A673 (cell line): Measurements from ENCODE around the gene SUMO3. TPM values are rescaled to one million over a fixed set of nuclear protein-coding genes. Genes with fewer than 3 reads are reported as not detected.

Source experiments
- BruUV-seq: library from RNA; stranded (reverse); fragments of 400-500 nt; replicated peaks from 2 replicates; lab custom pipeline; 2021; lab: Mats Ljungman, UMichigan
- CTCF ChIA-PET: fragments of 300-600 bp; sonication (Branson Sonifier 250); formaldehyde crosslinking; loops from one replicate; lab custom pipeline; 2022; ENCODE audit warnings: antibody characterized with exemption; lab: Charles Lee
- POLR2A ChIA-PET: fragments of 300-600 bp; sonication (Branson Sonifier 250); formaldehyde crosslinking; loops from one replicate; lab custom pipeline; 2022; ENCODE audit warnings: antibody characterized with exemption; ENCODE audit not compliant: low non-redundant PET; lab: Charles Lee
- DNase-seq: peaks from one replicate; pipeline ENCODE4 v3.0.0-alpha.2; 2015; ENCODE audit warnings: low spot score
- H3K27ac ChIP-seq: fragments of 200-600 bp; sonication (generic); 2 replicates; pipeline ENCODE4 v1.5.1; 2016; ENCODE audit warnings: mixed run types, low read depth, mild to moderate bottlenecking, mixed read lengths, antibody characterized with exemption, low read length; ENCODE audit not compliant: poor library complexity, severe bottlenecking
- H3K27me3 ChIP-seq: fragments of 200-600 bp; sonication (generic); replicated peaks from 2 replicates; pipeline ENCODE4 v1.6.1; 2017; ENCODE audit warnings: mixed run types, low read depth, mild to moderate bottlenecking, mixed read lengths, antibody characterized with exemption, low read length; ENCODE audit not compliant: insufficient read depth, poor library complexity
- H3K36me3 ChIP-seq: fragments of 200-600 bp; sonication (generic); 2 replicates; pipeline ENCODE4 v1.6.1; 2016; ENCODE audit warnings: mixed run types, mild to moderate bottlenecking, mixed read lengths, antibody characterized with exemption, low read length; ENCODE audit not compliant: insufficient read depth, poor library complexity, severe bottlenecking
- H3K4me1 ChIP-seq: fragments of 200-600 bp; sonication (generic); 2 replicates; pipeline ENCODE4 v1.6.1; 2017; ENCODE audit warnings: mixed run types, mild to moderate bottlenecking, mixed read lengths, antibody characterized with exemption, low read length; ENCODE audit not compliant: insufficient read depth, poor library complexity, severe bottlenecking
- H3K4me3 ChIP-seq: fragments of 200-600 bp; sonication (generic); 2 replicates; pipeline ENCODE4 v1.5.1; 2016; ENCODE audit warnings: low read depth, mixed run types, mild to moderate bottlenecking, mixed read lengths, low read length; ENCODE audit not compliant: poor library complexity, severe bottlenecking
- H3K9me3 ChIP-seq: fragments of 200-600 bp; sonication (generic); 2 replicates; pipeline ENCODE4 v1.6.1; 2016; ENCODE audit warnings: mixed run types, low read depth, mild to moderate bottlenecking, mixed read lengths, antibody characterized with exemption, low read length; ENCODE audit not compliant: poor library complexity, severe bottlenecking
- EZH2 ChIP-seq: fragments of 200-600 bp; sonication (generic); IDR thresholded peaks from 2 replicates; pipeline ENCODE4 v1.6.1; 2017; ENCODE audit warnings: borderline replicate concordance, low read depth, mild to moderate bottlenecking, mixed read lengths, antibody characterized with exemption, low read length; ENCODE audit not compliant: poor library complexity, severe bottlenecking
- intact Hi-C: fragments of 100-400 bp; cut with micrococcal nuclease; formaldehyde crosslinking; loops from one replicate; pipeline ENCODE4 v1.10.0; 2022; ENCODE audit not compliant: unreplicated experiment
- total RNA-seq: library from RNA; stranded (reverse); gene quantifications from 2 replicates; pipeline ENCODE4 v1.2.3, GENCODE V29; 2021
- TF ChIP-seq, protein P1 (sequence below): fragments of 300-800, 200-600 bp; sonication (generic); conservative IDR thresholded peaks from 2 replicates; pipeline ENCODE4 v1.5.1; 2017; ENCODE audit warnings: low read depth, mild to moderate bottlenecking, antibody characterized with exemption, low read length, moderate library complexity, mixed read lengths

Gene SUMO3
- total RNA-seq, 1 experiment from 2014 or later = 132 TPM

DNA sequence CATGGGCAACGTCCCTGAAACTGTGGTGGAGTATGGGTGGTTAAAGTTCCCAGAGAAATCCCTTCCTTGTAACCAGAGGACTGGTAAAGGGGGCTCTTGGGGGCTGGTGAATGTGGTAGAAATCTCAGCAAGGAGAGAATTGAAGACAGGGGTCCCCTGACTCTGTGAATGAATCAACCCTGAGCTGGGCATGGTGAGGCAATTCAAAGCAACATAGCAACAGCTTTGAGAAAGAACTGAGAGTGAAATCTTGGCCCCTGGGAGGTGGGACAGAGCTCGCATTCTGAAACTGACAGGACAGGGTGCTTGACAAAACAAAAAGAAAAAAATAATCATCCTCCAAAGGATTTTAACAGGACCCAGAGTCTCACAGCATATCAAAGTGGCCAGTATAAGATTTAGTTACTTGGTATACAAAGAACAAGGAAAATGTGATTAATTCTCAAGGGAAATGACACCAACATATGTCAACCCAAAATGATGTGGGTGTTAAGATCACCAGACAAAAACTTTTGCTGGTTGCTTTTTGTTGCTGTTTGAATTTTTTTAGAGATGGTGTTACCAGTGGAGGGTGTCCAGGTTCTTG, 11.7 kb upstream of the SUMO3 start:
- DNase-seq = no peak
- intact Hi-C loops = no loop called here
- Histone ChIP-seq H3K4me3 (no peak overlapping the region), H3K27me3 (no peaks in the 10 kb centered on the region), H3K9me3 (peaks cover 15% of the 10 kb centered on the region), H3K27ac (no peak overlapping the region), H3K4me1 (no peaks in the 10 kb centered on the region), H3K36me3 (no peaks in the 10 kb centered on the region)
- no peak for TF ChIP-seq EZH2
- TF ChIP-seq, protein P1, sequence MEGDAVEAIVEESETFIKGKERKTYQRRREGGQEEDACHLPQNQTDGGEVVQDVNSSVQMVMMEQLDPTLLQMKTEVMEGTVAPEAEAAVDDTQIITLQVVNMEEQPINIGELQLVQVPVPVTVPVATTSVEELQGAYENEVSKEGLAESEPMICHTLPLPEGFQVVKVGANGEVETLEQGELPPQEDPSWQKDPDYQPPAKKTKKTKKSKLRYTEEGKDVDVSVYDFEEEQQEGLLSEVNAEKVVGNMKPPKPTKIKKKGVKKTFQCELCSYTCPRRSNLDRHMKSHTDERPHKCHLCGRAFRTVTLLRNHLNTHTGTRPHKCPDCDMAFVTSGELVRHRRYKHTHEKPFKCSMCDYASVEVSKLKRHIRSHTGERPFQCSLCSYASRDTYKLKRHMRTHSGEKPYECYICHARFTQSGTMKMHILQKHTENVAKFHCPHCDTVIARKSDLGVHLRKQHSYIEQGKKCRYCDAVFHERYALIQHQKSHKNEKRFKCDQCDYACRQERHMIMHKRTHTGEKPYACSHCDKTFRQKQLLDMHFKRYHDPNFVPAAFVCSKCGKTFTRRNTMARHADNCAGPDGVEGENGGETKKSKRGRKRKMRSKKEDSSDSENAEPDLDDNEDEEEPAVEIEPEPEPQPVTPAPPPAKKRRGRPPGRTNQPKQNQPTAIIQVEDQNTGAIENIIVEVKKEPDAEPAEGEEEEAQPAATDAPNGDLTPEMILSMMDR = no peak
- ChIA-PET CTCF (no interaction called here), POLR2A (no interaction called here)
- BruUV-seq = no TSS peak

DNA sequence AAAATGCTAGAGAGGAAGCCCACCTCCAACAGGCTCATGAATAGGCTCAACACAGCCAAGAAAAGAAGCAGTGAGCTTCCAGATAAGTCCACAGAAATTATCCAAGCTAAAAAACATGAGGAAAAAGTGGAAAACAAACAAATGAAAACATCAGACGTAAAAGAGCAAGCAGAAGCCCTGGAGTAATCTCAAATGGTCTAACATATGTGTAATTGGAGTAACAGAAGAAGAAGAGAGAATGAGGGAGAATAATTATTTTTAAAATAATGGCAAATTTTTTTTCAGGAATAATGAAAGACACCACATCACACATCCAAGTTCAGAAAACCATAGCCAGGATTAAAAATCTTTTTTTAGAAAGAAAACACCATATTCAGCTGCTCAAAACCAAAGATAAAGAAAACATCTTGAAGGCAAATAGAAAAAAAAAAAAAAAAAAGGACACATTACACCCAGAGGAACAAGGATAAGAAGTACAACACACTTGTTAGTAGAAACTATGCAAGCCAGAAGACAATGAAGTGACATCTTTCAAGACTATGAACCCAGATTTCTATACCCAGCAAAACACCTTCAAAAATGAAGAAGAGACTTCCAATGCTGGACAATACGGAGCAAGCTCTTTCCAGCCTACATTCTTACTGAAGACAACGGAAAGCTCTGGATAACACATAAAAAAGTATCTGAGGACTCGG, 10.6 kb upstream of the SUMO3 start:
- H3K4me3 ChIP-seq = no peak overlapping the region
- TF ChIP-seq, protein P1 = no peak
- TF ChIP-seq EZH2 = no peak
- H3K4me1 ChIP-seq = no peaks in the 10 kb centered on the region
- H3K9me3 ChIP-seq = peaks cover 15% of the 10 kb centered on the region
- no peak overlapping the region for H3K27ac ChIP-seq
- no peaks in the 10 kb centered on the region for H3K27me3 ChIP-seq
- ChIA-PET CTCF (no interaction called here), POLR2A (no interaction called here)
- no peak for DNase-seq
- no TSS peak for BruUV-seq
- H3K36me3 ChIP-seq = no peaks in the 10 kb centered on the region
- intact Hi-C loops = no loop called here

DNA sequence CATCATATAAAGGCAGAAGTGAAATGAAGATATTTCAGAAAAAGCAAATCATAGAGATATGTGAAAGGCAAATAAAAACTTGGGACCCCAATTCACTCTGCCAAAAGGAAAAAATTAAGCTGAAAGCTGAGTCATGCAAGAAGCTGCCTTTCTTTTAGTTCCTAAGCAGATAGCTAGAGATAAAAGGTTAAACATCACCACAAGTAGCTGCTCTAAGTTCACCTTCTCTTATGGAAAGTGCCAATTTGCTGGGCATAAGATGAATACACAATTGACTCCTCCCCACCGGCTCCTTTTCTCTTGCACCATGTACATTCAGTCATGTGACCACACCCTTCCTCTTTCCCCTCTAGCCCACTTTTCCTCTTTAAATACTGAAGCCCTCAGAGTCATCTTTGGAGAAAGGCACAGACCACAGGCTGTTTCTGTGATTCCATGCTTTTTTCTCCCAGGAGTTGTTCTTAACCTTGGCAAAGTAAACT, 5.4 kb upstream of the SUMO3 start:
- CTCF ChIA-PET = no interaction called here

More for the DNA sequence above, 5.4 kb upstream of the SUMO3 start:
- Histone ChIP-seq H3K4me1 (no peaks in the 10 kb centered on the region), H3K27ac (no peak overlapping the region), H3K36me3 (no peaks in the 10 kb centered on the region), H3K4me3 (no peak overlapping the region), H3K9me3 (peaks cover 32% of the 10 kb centered on the region), H3K27me3 (no peaks in the 10 kb centered on the region)
- TF ChIP-seq, protein P1 = no peak
- TF ChIP-seq EZH2 = no peak
- intact Hi-C loops = no loop called here
- no TSS peak for BruUV-seq
- POLR2A ChIA-PET = no interaction called here
- no peak for DNase-seq
